OCI-LY3 (cell line): ENCODE measurements around the gene TMEM234.
"Not testable (repeated sequence)": the region's sequence is repeated elsewhere in the genome, so short reads cannot be mapped to it uniquely, and the experiment has no call there.

Experiments used
- EZH2phosphoT487 ChIP-seq: fragments of 200-600 bp; shearing (Covaris generic); IDR thresholded peaks from 2 replicates; pipeline ENCODE4 v1.6.1; 2018; ENCODE audit warnings: antibody characterized with exemption, mixed run types, low read depth
- TF ChIP-seq, protein P1 (sequence below): fragments of 200-600, 300-600 bp; sonication (generic); IDR thresholded peaks from 2 replicates; pipeline ENCODE4 v1.5.1; 2014; ENCODE audit warnings: antibody characterized with exemption, low read length, low read depth

DNA sequence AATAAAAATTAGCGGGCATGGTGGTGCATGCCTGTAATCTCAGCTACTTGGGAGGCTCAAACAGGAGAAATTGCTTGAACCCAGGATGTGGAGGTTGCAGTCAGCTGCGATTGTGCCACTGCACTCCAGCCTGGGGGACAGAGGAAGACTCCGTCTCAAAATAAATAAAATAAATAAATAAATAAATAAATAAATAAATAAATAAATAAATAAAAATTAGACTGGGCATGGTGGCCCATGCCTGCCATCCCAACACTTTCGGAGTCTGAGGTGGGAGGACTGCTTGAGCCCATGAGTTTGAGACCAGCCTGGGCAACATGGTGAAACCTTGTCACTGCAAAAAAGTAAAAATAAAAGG lies 41.1 kb upstream of the TMEM234 start:
- TF ChIP-seq, protein P1, sequence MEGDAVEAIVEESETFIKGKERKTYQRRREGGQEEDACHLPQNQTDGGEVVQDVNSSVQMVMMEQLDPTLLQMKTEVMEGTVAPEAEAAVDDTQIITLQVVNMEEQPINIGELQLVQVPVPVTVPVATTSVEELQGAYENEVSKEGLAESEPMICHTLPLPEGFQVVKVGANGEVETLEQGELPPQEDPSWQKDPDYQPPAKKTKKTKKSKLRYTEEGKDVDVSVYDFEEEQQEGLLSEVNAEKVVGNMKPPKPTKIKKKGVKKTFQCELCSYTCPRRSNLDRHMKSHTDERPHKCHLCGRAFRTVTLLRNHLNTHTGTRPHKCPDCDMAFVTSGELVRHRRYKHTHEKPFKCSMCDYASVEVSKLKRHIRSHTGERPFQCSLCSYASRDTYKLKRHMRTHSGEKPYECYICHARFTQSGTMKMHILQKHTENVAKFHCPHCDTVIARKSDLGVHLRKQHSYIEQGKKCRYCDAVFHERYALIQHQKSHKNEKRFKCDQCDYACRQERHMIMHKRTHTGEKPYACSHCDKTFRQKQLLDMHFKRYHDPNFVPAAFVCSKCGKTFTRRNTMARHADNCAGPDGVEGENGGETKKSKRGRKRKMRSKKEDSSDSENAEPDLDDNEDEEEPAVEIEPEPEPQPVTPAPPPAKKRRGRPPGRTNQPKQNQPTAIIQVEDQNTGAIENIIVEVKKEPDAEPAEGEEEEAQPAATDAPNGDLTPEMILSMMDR, result not testable (repeated sequence)
- TF ChIP-seq EZH2phosphoT487, result not testable (repeated sequence)
